SKM-1 treated with dmso at 0.1 percent for 144 hours (cell line): ENCODE results near the gene RPP21.

Experiments used
- DNase-seq: peaks from one replicate; lab custom pipeline; 2025; ENCODE audit not compliant: unreplicated experiment; lab: John Stamatoyannopoulos, UW

The RPP21 gene

DNA sequence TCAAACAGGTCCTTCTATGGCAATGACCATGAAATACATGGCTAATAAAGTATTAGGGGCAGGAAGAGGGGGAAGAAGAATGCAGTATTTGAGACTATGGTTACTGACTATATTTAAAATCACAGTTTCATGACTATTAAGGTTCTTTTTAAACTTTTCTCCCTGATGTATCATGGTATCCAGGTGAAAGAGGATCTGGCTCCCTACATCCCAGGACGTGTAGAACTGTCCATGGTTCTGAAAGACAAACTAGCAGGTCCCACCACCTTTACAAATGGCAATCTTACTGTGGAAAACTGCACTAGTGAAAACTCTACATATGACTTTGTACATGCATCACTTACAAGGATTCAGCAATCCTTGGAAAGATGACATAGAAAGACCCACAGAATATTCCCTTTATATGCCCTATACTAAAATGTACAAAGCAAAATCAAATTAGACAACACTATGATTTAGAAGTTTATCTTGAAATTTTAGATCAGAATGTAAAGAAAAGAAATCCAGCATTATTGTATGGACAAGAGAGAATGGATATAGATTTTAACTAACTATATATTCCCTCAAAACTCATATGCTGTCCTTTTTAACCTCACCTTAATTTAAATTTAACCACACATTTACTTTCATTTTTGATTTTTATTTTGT lies 33.5 kb downstream of the RPP21 start:
- no peak for DNase-seq

DNA sequence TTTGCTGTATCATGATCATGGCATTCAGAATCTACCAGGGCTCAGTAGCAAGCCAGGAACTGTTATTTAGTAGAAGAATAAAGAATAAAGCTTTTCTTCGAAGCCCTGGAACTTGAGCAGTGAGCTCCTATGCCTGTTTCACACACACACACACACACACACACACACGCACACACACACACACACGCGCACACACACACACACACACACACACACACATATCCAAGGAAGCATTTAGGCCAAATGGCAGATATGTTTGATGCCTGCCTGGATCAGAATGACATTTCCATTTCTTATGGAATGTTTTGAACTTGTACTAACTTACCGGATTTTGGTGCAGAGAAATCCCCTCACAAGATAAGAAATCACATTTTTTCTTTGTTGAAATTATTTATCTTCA lies 35.5 kb downstream of the RPP21 start:
- DNase-seq = no peak

DNA sequence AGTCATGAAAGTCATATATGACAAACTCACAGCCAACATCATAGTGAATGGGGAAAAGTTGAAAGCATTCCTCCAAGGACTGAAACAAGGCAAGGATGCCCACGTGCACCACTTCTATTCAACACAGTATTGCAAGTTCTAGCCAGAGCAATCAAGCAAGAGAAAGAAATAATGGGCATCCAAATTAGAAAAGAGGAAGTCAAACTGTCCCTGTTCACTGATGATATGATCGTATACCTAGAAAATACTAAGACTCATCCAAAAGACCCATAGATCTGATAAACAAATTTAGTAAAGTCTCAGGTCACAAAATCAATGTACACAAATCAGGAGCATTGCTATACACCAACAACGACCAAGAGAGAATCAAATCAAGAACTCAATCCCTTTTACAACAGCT lies 41.2 kb downstream of the RPP21 start:
- DNase-seq = no peak

DNA sequence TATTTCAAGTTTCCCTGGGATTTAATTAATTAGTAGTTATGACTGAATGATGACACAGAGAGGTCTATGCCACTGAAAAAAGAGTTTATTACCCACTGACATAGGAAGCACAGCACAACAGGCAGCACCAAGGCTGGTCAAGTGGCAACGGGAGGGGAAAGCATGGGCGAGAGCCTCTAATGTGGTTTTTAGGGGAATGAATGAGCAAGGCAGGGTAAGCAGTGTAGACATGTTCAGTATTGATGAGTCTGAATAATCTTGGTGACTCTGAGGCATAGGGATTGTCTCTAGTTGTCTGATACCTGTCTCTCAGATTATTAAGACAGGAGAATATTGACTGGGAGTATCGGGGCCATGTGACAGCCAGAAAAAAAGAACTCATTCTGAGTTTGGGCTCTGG lies 46.3 kb downstream of the RPP21 start:
- DNase-seq = no peak

DNA sequence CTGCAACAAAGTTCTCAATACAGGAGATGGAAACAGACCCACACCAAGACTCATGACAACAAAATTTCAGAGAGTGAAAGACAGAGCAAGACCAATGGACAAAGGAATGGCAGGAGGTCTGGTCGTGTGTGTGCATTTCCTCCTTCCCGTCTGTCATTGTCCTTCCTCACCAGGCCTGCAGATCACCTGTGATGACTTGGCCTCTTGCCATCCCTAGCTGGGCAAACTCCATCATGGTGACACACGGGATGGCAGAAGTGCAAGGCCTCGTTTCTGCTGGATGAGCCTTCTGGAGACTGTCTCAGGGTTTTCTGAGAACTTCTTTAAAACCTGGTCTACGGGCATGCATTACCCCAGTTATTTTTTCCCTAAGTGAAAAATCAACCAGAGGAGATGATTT lies 49.2 kb downstream of the RPP21 start:
- DNase-seq = no peak
